Measurements from ENCODE around the gene LRRC32. TPM values are rescaled to one million over a fixed set of nuclear protein-coding genes. Genes with fewer than 3 reads are reported as not detected.
"Not testable (repeated sequence)": the region's sequence is repeated elsewhere in the genome, so short reads cannot be mapped to it uniquely, and the experiment has no call there.

The LRRC32 gene
- total RNA-seq, 1 donor from 2014 or later: 192 TPM

DNA sequence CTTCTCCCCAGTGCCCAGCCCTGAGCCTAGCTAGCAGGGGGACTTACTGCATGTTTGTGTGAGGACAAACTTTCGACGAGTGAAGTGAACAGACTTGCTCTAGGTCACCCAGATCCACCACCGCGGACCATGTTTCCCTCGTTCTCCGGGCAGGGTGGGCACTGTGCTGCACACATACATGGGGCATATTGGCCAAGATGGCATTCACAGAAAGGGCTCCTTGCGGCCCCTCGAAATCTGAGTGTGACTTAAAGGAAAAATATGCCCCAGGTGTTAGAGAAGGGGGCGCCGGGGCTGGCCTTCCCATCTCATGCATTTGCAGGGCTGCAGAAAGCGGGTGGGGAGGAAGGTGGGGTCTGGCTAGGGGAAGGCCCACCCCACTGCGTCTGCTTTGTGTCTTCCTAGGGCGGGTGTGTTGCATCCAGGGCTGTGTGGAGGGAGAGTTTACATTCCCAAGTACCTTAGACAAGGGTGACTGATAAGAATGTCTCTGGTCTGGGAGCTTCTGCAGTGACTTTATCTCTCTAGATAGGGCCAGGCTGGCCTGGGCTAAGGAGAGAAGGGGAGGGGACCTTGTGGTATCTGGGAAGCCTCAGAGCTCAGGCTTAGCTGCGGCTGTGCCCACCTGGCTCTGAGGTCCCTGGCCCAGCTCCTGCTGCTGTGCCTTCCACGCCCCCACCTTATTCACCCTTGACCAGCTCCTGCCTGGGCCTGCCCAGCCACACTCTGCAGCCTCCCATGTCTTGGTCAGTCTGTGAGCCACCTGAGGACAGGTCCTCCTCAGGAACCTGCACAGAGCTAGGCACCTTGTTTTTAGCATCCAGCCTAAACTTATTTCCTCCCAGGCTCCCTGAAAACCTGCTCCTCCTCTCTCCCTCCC is 45.8 kb downstream of the LRRC32 start:
- intact Hi-C loops (cut with DNase I): no loop called here
- ATAC-seq: no peak
- no peak for DNase-seq (ENCODE audit: low spot score)

DNA sequence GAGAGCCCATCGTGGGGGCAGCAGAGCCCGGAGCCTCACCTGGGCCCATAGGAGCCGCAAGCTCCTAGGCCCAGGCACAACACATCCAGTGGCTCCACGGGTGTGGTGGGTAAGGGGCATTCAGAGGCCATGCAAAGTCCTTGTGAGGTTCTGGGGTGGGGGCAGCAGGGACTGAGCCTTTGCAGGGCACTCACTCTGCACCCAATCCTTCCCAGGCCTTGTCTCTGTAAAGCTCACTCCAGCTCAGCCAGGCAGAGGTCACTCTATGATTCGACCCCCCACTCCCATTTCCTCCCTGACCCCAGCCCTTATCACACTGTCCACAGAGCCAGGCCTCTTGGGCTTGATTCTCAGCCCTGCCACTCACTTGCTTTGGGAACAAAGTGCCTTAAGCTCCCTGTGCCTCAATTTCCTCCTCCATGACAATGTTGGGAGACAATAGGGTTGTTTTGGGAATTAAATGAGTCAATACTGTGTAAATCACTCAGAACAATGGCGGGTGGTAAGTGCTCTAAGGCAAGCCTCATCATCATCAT is 46.6 kb downstream of the LRRC32 start:
- DNase-seq (ENCODE audit: low spot score) (no peak), ATAC-seq (no peak)
- intact Hi-C loops (cut with DNase I): no loop called here

DNA sequence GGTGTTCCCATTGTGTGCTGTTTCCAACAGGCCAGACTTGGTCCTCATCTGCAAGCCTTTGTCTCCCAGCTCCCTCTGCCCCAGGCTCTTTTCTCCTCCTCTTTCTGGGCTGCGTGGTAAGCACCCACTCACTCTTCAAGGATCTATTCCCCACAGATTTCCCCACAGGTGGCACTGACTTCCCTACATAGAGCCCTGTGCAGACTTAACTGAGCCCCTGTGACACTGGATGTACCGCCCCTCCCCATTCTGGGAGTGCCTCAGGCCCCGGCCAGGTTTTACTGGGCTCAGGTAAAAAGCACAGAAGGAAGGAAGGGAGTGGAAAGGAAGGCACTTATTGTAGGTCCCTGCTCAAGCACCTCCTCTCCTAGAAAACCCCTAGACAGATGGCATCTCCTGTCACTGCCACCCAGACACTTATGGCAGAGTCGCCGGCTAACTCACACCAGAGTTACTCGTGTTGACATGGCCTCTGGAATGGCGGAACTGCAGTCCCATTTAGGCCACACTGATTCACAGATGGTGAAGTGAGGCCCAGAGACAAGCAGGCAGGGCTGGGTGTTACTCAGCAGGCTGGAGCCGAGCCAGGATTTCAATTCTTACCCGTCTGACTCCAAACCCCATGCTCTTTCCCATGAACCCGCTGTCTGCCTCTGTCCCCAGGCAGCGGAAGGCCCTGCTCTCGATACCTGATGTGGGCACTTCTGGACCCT is 47.2 kb downstream of the LRRC32 start:
- DNase-seq (ENCODE audit: low spot score): no peak
- no peak for ATAC-seq
- intact Hi-C loops (cut with DNase I): no loop called here

DNA sequence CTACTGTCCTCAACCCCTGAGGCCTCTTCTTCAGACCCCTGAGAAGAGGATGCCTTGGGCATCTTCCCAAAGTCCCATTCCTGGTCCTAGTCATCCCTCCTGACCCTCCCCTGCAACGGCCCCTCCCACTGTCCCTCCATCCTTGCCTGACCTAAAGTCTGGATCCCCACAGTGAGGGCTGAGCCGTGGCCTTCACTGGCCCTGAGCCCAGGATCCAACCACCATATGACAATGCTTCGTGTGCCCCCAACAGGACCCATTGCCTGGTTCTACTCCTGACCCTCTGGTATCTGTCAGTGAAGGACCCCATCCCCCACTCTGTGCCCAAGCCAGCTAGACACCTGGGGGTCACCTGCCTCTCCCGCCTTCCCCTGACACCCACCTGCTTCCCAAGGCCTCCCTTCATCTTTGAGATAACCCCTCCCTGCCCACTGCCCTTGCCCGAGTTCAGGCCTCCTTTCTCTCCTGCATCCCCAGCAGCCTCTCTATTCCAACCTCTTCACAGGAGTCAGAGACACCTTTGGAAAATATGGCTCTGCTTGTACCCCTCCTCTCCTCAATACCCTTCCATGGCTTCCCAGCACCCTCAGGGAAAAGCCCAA is 48.0 kb downstream of the LRRC32 start:
- peak; percentile 55 for DNase-seq (ENCODE audit: low spot score)
- intact Hi-C loops (cut with DNase I): no loop called here
- ATAC-seq: no peak

DNA sequence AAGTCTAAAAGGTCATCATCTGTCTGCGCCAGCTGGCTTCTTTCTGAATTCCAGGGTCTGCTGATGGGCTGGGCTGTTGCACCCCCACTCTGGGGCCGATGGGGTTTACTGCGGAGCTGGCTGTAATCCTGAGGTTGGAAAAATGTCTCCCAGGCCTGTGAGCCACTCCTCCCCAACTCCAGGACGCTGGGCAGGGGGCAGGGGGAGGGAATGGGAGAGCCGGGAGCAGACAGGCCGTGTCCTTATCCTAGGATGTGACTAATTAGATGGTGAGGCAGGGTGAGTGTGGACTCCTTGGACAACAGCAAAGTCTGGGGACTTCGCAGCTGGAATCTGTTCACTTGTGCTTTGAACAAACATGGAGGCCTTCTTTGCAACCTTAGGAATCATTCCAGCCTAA is 48.7 kb downstream of the LRRC32 start:
- DNase-seq (ENCODE audit: low spot score): no peak
- ATAC-seq: no peak

DNA sequence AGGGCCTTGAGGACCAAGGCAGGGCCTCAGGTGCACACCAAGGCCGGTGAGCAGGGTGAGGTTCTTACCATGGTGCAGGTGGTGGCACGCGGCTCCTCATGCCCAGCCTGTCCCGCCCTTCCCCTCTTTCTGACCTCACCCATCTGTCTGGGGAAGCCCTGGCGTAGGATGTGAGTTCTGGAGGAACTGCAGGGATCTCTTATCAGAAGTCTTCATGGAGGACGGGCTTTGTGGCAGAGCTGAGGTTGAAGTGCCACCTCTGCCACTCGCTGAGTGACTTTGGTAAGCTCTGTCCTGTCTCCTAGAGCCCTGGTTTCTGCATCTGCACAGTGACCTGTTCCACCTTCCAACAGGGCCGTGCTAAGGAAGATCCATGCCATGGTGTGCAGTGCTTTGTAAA is 49.1 kb downstream of the LRRC32 start:
- ATAC-seq (no peak), DNase-seq (ENCODE audit: low spot score) (no peak)
- intact Hi-C loops (cut with DNase I): no loop called here

More for the DNA sequence above, 48.7 kb downstream of the LRRC32 start:
- intact Hi-C loops (cut with DNase I): no loop called here

DNA sequence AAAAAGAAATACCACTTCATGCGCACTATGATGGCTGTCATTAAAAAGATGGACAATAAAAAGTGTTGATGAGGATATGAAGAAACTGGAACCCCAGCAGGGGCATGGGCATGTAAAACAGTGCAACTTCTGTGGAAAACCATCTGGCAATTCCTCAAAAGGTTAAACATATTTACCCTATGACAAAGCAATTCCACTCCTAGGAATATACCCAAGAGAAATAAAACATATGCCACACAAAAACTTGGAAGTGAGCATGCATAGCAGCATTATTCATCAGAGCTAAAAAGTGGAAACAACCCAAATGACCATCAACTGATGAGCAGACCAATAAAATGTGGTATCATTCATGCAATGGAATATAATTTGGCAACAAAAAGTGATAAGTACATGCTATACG is 50.1 kb downstream of the LRRC32 start:
- intact Hi-C loops (cut with DNase I): no loop called here
- no peak for ATAC-seq
- no peak for DNase-seq (ENCODE audit: low spot score)

DNA sequence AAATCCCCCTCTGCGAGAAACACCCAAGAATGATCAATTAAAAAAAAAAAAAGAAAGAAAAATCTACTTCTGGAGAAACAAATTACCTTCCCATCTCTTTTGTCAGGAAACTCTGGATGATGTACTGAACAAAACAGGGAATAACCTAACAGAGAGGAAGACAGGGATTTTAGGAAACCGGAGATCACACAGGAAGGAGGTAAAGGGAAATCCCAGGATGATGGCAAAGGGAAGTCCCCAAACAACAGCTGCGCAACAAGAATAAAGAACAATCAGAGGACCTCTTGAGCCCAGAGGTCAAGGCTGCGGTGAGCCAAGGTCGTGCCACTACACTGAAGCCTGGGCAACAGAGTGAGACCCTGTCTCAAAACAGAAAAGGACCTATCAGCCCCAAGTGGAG is 50.7 kb downstream of the LRRC32 start:
- DNase-seq (ENCODE audit: low spot score); ATAC-seq; intact Hi-C loops (cut with DNase I): not testable (repeated sequence)

DNA sequence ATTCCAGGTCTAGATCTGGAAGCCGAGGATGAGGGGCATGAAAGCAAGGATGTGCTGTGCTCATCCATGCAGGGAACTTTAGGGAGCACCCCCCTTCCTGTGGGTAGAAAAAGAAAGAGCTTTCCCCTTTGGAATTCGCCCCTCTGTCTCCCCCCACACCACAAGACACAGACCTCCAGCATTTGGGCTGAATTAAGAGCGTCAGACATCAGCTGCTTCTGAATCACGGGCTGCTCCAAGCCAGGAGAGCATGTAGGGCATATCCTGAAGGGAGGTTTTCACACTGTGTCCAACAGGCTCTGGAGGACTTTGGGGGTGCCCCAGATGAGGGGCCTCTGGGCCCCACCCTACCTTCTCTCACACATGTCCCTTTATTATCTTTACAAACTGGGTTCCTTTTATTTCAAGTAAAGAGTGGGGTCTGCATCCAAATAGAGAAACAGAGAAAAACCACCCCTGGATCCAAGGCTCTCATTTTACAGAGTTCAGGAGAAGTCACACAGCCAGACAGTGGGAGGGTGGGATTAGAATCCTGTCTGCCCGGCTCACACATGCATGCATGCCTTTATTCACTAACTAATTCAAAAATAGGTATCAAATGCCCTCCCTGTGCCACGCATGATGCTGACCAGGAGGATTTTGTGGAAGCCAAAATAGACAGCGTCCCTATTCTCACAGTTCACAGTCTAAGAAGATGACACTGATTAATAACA is 52.8 kb downstream of the LRRC32 start:
- intact Hi-C loops (cut with DNase I): no loop called here
- DNase-seq (ENCODE audit: low spot score) (peak; percentile 55), ATAC-seq (peak; percentile 79)

DNA sequence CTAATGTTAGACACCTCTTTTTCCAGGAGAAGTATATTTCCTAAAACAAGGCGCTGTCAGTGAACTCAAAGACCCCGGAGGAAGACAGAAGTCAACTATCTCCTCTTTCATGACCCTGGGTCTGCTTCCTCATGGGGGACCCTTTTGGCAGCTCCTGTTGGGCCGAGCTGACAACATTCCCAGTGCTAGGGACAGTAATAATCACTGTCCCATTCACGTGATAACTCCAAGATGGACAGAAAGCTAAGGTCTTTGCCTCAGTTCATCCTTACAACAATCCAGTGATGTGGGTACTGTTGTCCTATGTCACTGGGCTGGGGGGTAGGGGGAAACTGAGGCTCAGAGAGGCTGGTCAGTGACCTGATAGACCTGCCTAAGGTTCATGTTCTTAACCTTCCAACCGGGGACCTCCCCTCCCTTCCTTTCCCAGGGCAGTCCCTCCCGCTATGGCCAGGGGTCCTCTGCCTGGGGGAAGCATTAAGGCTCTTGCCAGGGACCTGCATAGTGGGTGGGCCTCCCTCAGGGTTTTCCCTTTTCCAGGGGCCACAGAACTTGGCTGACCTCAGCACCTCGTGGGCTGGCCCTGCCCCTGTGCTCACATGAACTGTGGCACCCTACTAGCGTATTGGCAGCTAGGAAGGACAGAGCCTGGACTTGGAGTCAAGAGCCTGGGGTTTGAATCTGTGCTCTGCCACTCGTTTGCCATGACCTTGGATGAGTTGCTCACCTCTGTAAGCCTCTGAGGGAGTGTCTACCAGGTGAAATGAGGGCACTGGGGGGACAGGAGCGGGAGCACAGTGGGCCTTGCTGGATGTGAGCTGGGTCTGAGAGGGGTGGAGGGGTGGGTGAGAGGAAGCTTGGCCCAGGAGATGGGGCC is 53.6 kb downstream of the LRRC32 start:
- intact Hi-C loops (cut with DNase I): no loop called here
- ATAC-seq (peak; percentile 48), DNase-seq (ENCODE audit: low spot score) (peak; percentile 55)

DNA sequence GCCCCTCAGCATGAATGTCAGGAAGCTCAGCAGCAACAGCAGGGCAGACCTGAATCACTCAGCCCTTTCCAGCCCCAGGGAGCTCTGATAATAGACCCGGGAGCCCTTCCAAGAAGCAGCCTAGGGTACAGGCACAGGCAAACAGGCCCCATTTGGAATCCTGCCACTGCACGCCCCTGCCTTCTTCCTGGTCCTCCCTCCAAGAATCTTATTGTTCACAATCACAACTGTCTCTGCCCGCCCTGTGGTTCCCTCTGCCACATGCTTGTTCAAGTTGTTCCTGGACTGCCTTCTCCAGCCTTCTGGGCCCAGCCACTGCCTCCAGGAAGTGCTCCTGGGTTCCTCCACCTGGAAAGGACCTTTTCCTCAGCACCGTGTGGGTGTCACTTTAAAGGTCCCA is 54.6 kb downstream of the LRRC32 start:
- ATAC-seq: peak; percentile 35
- intact Hi-C loops (cut with DNase I): no loop called here
- peak; percentile 48 for DNase-seq (ENCODE audit: low spot score)

DNA sequence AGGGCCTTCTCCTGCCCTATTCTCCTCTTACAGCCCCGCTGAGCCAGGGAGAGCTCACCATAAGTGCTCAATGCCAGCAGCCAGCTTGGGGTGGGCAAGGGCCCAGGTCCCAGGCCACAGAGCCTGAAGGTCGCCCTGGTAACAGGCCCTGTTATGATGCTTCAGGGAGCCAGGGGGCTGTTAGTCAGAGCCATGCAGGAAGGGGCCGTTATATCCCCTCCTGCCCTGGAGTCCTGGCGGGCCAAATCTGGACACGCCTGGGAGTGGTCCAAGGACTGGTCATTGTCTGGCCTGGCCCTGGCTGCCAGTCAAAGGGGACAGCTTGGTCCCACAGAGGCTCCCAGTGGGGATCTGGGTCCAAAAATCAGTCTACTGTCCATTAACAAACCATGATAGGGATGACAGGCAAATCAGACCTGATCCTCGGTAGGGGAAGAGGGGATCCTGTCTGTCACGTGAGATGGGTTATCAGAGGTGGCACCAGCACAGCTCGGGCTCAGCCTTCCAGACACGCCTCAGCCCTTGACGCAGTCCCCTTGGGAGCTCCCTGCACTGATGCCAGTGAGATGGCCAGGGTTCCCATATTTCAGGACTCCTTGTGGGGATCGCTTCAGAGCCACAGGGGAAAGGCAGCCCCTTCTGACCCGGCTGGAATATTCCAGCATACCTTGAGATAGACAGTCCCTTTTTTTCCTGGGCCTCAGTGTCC is 55.9 kb downstream of the LRRC32 start:
- DNase-seq (ENCODE audit: low spot score) (no peak), ATAC-seq (peak; percentile 54)
- intact Hi-C loops (cut with DNase I): no loop called here

DNA sequence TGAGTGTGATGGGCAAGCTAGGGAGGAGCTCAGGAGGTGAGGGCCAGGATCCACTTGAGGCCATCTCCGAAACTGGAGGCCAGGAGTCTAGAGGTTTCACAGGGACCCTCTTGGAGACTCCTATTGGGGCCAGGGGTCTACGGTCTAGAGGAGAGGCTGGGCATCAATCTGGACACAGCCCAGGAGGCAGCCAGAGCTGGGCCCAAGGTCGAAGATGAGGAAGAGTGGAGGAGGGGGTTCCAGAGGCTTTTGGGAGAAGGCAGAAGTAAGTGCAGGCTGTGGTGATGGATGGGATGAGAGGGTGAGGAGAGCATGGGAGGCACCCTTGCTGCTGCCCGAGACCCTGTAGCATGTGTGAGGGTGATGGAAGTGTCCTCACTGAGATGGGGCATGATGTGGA is 56.6 kb downstream of the LRRC32 start:
- DNase-seq (ENCODE audit: low spot score) (no peak), ATAC-seq (no peak)
- intact Hi-C loops (cut with DNase I): no loop called here

DNA sequence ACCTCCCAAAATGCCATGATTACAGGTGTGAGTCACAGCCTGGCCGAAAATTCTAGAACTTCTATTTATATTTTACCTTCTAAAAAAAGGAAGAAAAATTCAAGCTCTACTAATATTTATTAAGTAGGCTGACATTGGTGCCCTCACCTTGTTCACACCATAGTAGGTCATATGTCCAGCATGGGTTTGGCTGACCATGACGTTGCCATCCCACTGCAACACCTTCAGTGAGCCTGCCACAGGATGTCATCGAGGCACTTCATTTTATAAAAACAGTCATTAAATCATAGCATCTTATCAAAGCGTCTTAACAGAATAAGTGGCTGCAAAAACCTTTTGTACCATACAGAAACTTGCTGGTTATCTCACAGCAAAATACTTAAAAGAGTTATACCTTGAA is 58.3 kb downstream of the LRRC32 start:
- DNase-seq (ENCODE audit: low spot score): no peak
- ATAC-seq: no peak
- intact Hi-C loops (cut with DNase I): no loop called here

DNA sequence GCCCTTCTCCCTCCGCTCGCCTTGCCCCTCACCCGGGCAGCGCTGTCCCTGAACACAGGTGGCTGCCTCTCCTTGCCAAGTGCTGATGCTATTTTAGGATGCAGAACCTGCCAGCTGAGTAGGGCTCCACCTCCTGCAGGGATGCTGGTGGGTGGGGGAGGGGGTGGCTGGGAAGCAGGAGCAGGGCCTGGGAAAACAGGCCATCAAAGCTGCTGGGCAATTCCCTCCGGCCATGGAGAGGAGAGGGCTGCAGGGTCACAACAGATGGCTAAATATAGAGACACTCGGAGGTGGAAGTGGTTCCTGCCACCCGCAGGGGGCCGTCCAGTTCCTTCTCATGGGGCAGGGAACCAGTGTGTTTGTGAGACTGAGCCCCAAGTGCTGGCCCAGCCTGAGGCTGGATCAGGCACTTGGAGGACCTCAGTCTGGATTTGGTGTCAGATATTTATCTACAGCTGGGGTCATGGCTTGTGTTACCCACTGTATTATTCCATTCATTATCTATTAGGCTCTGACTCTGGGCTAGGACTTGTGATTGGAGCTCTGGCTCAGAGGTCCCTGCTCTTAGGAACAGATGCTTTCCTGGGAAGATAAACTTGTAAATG is 59.6 kb downstream of the LRRC32 start:
- intact Hi-C loops (cut with DNase I): no loop called here
- peak; percentile 59 for DNase-seq (ENCODE audit: low spot score)

DNA sequence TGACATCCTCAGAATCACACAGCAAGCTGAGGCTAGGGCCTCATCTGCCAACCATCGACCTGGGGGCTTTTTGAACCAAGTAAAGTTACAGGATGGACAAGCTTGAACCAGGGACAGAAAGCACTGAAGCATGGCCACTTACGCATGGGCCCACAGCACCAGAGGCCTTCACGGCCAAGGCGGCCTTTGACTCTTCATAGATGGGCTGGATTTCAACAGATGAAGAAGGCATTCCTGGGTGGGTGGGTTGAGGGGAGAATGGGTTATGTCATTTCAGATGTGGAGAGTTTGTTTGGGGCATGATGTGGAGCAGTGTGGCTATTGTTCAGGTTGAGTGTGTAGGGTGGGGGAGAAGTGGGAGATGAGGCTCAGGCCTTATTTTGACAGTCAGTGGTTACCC is 60.2 kb downstream of the LRRC32 start:
- no peak for DNase-seq (ENCODE audit: low spot score)
- intact Hi-C loops (cut with DNase I): no loop called here
- ATAC-seq: no peak

More for the DNA sequence above, 59.6 kb downstream of the LRRC32 start:
- no peak for ATAC-seq

DNA sequence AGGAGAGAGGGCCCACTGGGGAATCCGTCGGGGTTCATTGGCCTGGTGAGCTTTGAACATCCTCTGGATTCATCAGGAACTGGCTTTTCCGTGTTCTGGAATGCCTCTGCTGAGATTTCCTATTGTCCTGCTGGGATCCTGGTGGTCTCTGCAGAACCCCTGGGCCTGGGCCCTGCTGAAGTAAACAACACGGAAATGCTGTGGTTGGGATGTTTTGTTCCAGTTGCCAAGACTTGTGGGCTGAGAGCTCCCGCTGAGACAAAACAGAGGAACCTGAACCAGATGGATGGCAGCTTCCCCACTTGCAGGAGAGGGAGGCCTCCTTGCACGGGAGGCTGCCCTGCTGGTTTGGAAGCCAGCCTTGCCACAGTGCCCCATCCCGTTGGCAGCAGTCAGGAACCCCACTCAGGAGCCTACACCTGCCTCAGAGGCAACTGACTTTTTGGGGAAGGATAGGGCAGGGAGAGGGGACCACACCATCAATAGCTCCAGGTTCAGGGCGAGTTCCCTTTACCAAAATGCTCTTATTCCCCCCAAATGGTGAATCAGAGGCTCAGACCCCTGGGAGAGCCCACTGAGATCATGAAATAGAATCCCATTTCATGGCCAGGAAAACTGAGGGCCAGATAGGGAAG is 60.7 kb downstream of the LRRC32 start:
- ATAC-seq (no peak), DNase-seq (ENCODE audit: low spot score) (no peak)
- intact Hi-C loops (cut with DNase I): no loop called here

Measured in sciatic nerve (tissue), 2 donors.